H1 (cell line): ENCODE results near the gene RGL2. TPM values are rescaled to one million over a fixed set of nuclear protein-coding genes. Genes with fewer than 3 reads are reported as not detected.

Source experiments
- CTCF ChIA-PET: fragments of 300-600 bp; sonication (Branson Sonifier 250); formaldehyde crosslinking; loops from one replicate; lab custom pipeline; 2021; ENCODE audit not compliant: partially characterized antibody; lab: Charles Lee
- POLR2A ChIA-PET: fragments of 300-600 bp; sonication (Branson Sonifier 250); formaldehyde crosslinking; loops from one replicate; lab custom pipeline; 2021; ENCODE audit warnings: inconsistent platforms; ENCODE audit not compliant: partially characterized antibody; lab: Charles Lee
- DNase-seq, 2 experiments: peaks; one replicate each; pipeline versions ENCODE4 v3.0.0 to v3.0.0-alpha.2; 2010 to 2022; ENCODE audit warnings: low spot score in 2 of 2, low read depth in 1 of 2, mixed read lengths in 1 of 2
- FAIRE-seq: peaks from 2 replicates; lab custom pipeline; 2011; peaks lifted over from hg19 to GRCh38; lab: Jason Lieb, UNC
- H2AFZ ChIP-seq: 2 replicates; pipeline ENCODE4 v1.8.1; 2012; ENCODE audit warnings: low read length, inconsistent platforms
- H2AK5ac ChIP-seq: 2 replicates; pipeline ENCODE4 v1.6.1; 2013; ENCODE audit warnings: low read depth, low read length
- H2BK120ac ChIP-seq: replicated peaks from 2 replicates; pipeline ENCODE3; 2013; ENCODE audit warnings: low read depth, low read length, inconsistent platforms
- H2BK12ac ChIP-seq: 2 replicates; pipeline ENCODE4 v1.6.1; 2013; ENCODE audit warnings: low read depth, low read length
- H2BK15ac ChIP-seq: 2 replicates; pipeline ENCODE4 v1.6.1; 2013; ENCODE audit warnings: low read length
- H2BK20ac ChIP-seq: 2 replicates; pipeline ENCODE4 v1.6.1; 2013; ENCODE audit warnings: low read length
- H2BK5ac ChIP-seq: 2 replicates; pipeline ENCODE4 v1.6.1; 2013; ENCODE audit warnings: low read depth, low read length
- H3K14ac ChIP-seq: 2 replicates; pipeline ENCODE4 v1.6.1; 2013; ENCODE audit warnings: inconsistent platforms; ENCODE audit not compliant: insufficient read length
- H3K18ac ChIP-seq: 2 replicates; pipeline ENCODE4 v1.6.1; 2013; ENCODE audit warnings: low read length; ENCODE audit errors: extremely low read depth
- H3K23ac ChIP-seq: 2 replicates; pipeline ENCODE4 v1.6.1; 2013; ENCODE audit warnings: inconsistent platforms; ENCODE audit not compliant: insufficient read length
- H3K23me2 ChIP-seq: 2 replicates; pipeline ENCODE4 v1.6.1; 2013; ENCODE audit warnings: low read depth, low read length
- H3K27ac ChIP-seq: 2 replicates; pipeline ENCODE4 v1.6.1; 2011; ENCODE audit warnings: low read depth, low read length, inconsistent platforms
- H3K27me3 ChIP-seq, 4 experiments: replicated peaks in 1 of 4; 1 replicate in 1 of 4; 2 replicates in 3 of 4; pipeline versions ENCODE4 v1.6.1 to v1.8.1; 2011 to 2013; ENCODE audit warnings: low read length in 3 of 4, mild to moderate bottlenecking in 3 of 4, inconsistent platforms in 2 of 4, mixed read lengths in 2 of 4, moderate library complexity in 1 of 4; ENCODE audit not compliant: control insufficient read depth in 3 of 4, insufficient read depth in 3 of 4; ENCODE audit errors: extremely low read depth in 1 of 4
- H3K36me3 ChIP-seq, 4 experiments: 2 replicates each; pipeline versions ENCODE4 v1.6.1 to v1.8.1; 2011 to 2013; ENCODE audit warnings: mild to moderate bottlenecking in 4 of 4, low read length in 3 of 4, moderate library complexity in 2 of 4, control low read depth in 1 of 4, inconsistent platforms in 1 of 4; ENCODE audit not compliant: insufficient read depth in 4 of 4, control insufficient read depth in 2 of 4
- H3K4ac ChIP-seq: replicated peaks from 2 replicates; pipeline ENCODE3; 2013; ENCODE audit warnings: low read length, low read depth, mixed read lengths, inconsistent platforms; ENCODE audit not compliant: insufficient read length
- H3K4me1 ChIP-seq, 4 experiments: replicated peaks in 1 of 4; 1 replicate in 1 of 4; 2 replicates in 3 of 4; pipeline versions ENCODE4 v1.6.1 to v1.8.1; 2011 to 2013; ENCODE audit warnings: low read length in 3 of 4, inconsistent platforms in 2 of 4, mixed read lengths in 1 of 4; ENCODE audit not compliant: insufficient read depth in 4 of 4, control insufficient read depth in 3 of 4
- H3K4me2 ChIP-seq, 2 experiments: 2 replicates each; pipeline versions ENCODE4 v1.6.1 to v1.8.1; 2011 to 2013; ENCODE audit warnings: low read depth in 2 of 2, low read length in 2 of 2, control low read depth in 1 of 2, inconsistent platforms in 1 of 2, mild to moderate bottlenecking in 1 of 2; ENCODE audit not compliant: insufficient read depth in 1 of 2
- H3K4me3 ChIP-seq, 4 experiments: fragments of 200-600, 300-600 bp in 1 of 4; sonication (generic), shearing (Covaris generic), sonication (Bioruptor Twin) in 1 of 4; 2 replicates each; pipeline versions ENCODE4 v1.5.1 to v1.8.1; 2011 to 2016; ENCODE audit warnings: low read length in 4 of 4, low read depth in 3 of 4, control low read depth in 2 of 4, inconsistent platforms in 2 of 4, mild to moderate bottlenecking in 2 of 4, mixed read lengths in 1 of 4, moderate library complexity in 1 of 4; ENCODE audit not compliant: insufficient read depth in 2 of 4; ENCODE audit errors: extremely low read depth in 1 of 4
- H3K56ac ChIP-seq: replicated peaks from 2 replicates; pipeline ENCODE3; 2013; ENCODE audit warnings: low read depth, mild to moderate bottlenecking, mixed read lengths, low read length, inconsistent platforms; ENCODE audit not compliant: insufficient read length
- H3K79me1 ChIP-seq: 2 replicates; pipeline ENCODE4 v1.6.1; 2013; ENCODE audit warnings: low read depth, low read length, control low read depth
- H3K79me2 ChIP-seq, 2 experiments: 2 replicates each; pipeline versions ENCODE4 v1.6.1 to v1.8.1; 2012 to 2013; ENCODE audit warnings: low read length in 2 of 2, mild to moderate bottlenecking in 2 of 2, inconsistent platforms in 1 of 2; ENCODE audit not compliant: insufficient read depth in 2 of 2, control insufficient read depth in 1 of 2
- H3K9ac ChIP-seq, 4 experiments: replicated peaks in 1 of 4; 1 replicate in 1 of 4; 2 replicates in 3 of 4; pipeline versions ENCODE4 v1.6.1 to v1.8.1; 2011 to 2013; ENCODE audit warnings: low read depth in 3 of 4, low read length in 3 of 4, control low read depth in 2 of 4, mild to moderate bottlenecking in 2 of 4, moderate library complexity in 2 of 4, inconsistent platforms in 1 of 4; ENCODE audit errors: extremely low read depth in 1 of 4
- H3K9me3 ChIP-seq, 2 experiments: 2 replicates each; pipeline versions ENCODE4 v1.6.1 to v1.8.1; 2012 to 2013; ENCODE audit warnings: mild to moderate bottlenecking in 2 of 2, moderate library complexity in 2 of 2, control low read depth in 1 of 2, inconsistent platforms in 1 of 2, low read depth in 1 of 2, low read length in 1 of 2, mixed read lengths in 1 of 2; ENCODE audit not compliant: insufficient read depth in 2 of 2
- H4K20me1 ChIP-seq, 2 experiments: replicated peaks in 1 of 2; 2 replicates each; pipeline versions ENCODE3 to v1.8.1; 2011 to 2013; ENCODE audit warnings: inconsistent platforms in 2 of 2, low read length in 2 of 2, mild to moderate bottlenecking in 1 of 2; ENCODE audit not compliant: insufficient read depth in 2 of 2, control insufficient read depth in 1 of 2
- H4K5ac ChIP-seq: 2 replicates; pipeline ENCODE4 v1.6.1; 2013; ENCODE audit warnings: low read length, low read depth, mixed read lengths, inconsistent platforms; ENCODE audit not compliant: insufficient read length
- H4K8ac ChIP-seq: 2 replicates; pipeline ENCODE4 v1.8.0; 2013; ENCODE audit warnings: mild to moderate bottlenecking, moderate library complexity, low read length, inconsistent platforms; ENCODE audit not compliant: insufficient read depth; ENCODE audit errors: extremely low read depth
- H4K91ac ChIP-seq: replicated peaks from 2 replicates; pipeline ENCODE3; 2013; ENCODE audit warnings: low read length, mixed read lengths, inconsistent platforms; ENCODE audit not compliant: insufficient read length
- BACH1 ChIP-seq: IDR thresholded peaks from 2 replicates; pipeline ENCODE4 v1.6.1; 2012; ENCODE audit warnings: low read length, improper control_type of control experiment
- WGBS, 2 experiments: shearing (Covaris generic) in 1 of 2; methylation state at CpG; one replicate each; pipeline versions ENCODE4 v1.1.6 to v1.1.7; 2013 to 2015; ENCODE audit warnings: low lambda C conversion rate in 2 of 2, mixed read lengths in 2 of 2, inconsistent platforms in 1 of 2, low coverage in 1 of 2, missing lambda C conversion rate in 1 of 2; ENCODE audit not compliant: insufficient replicate concordance in 2 of 2, insufficient coverage in 1 of 2, insufficient read length in 1 of 2; ENCODE audit errors: extremely low coverage in 1 of 2, missing lambda C conversion rate in 1 of 2; 5-methylcytosine and 5-hydroxymethylcytosine counted together
- polyA plus RNA-seq, 7 experiments: library from polyadenylated mRNA; depleted of rRNA in 3 of 7; stranded (reverse) in 5 of 7; unstranded in 2 of 7; fragments of >200 nt in 5 of 7; fragments of 200-250 nt in 2 of 7; gene quantifications; 1 replicate in 5 of 7; 2 replicates in 1 of 7; 4 replicates in 1 of 7; pipeline versions ENCODE4 v1.2.1 to v1.2.3, GENCODE V29; 2011 to 2013; ENCODE audit warnings: missing spikeins in 2 of 7, mixed read lengths in 2 of 7
- total RNA-seq: library from RNA; stranded (reverse); fragmentation: NEBNext Ultra II Directional; extraction: Animal tissue kit (Norgen Biotek cat#: 25700); gene quantifications from 2 replicates; pipeline ENCODE4 v1.2.1, GENCODE V29; 2021

Gene RGL2
- total and polyA plus RNA-seq, 2 of the 8 experiments (the other 6 are each of a cell fraction or from before 2014, with no cell fraction given) = 58.1 to 80.3 TPM

DNA sequence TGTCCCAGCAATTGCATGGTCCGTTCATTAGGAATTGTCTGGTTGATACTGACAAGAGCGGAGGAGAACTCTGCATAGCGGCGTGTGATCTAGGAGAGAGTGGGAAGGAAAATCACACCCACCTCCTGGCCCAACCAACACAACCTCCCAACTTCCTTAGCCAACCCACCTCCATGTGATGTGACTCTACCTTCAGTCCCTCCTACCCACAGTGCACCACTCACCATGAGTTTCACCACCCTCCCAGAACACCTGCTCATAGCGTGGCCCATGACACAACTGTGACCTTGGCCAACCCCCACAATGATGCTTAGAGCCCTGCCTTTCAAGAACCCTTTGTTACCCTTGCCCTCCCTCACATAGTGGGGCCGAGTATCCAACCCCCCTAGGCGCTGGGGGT lies 34.7 kb downstream of the RGL2 start:
- H2BK120ac ChIP-seq = no peak overlapping the region
- H3K23me2 ChIP-seq = no peaks in the 10 kb centered on the region
- H4K8ac ChIP-seq = no peak overlapping the region
- H4K5ac ChIP-seq = no peak overlapping the region
- H3K23ac ChIP-seq = no peak overlapping the region
- H4K91ac ChIP-seq = no peak overlapping the region
- ChIA-PET CTCF (interaction anchor here (1.3 kb wide), 1 partner anchor 9 kb away, joined by 3 read pairs; no protein-coding TSS in a partner anchor), POLR2A (interaction anchor here (0.8 to 4.6 kb wide), 3 partner anchors 8 to 14 kb away, joined by 5 to 44 read pairs (median 18); partner anchors contain the start of genes B3GALT4, RPS18 and VPS52)
- H3K4ac ChIP-seq = no peak overlapping the region
- peaks cover 0 to 5% of the 10 kb centered on the region in 2 experiments for H4K20me1 ChIP-seq
- no peak overlapping the region for H3K56ac ChIP-seq
- H3K36me3 ChIP-seq = peaks cover 11 to 48% (median 26%) of the 10 kb centered on the region in 4 experiments; a peak in 6 of 8 replicates
- no peak overlapping the region for H2BK5ac ChIP-seq
- no peak overlapping the region for H3K18ac ChIP-seq
- H3K9me3 ChIP-seq = no peaks in the 10 kb centered on the region
- no peak overlapping the region for H2AFZ ChIP-seq
- no peak overlapping the region for H3K9ac ChIP-seq
- no peak overlapping the region for H2BK12ac ChIP-seq
- no peak for DNase-seq
- no peaks in the 10 kb centered on the region for H3K27me3 ChIP-seq
- no peaks in the 10 kb centered on the region for H3K4me1 ChIP-seq
- H2BK20ac ChIP-seq = no peak overlapping the region
- TF ChIP-seq BACH1 = no peak
- H2AK5ac ChIP-seq = no peak overlapping the region
- no peak overlapping the region for H2BK15ac ChIP-seq
- no peaks in the 10 kb centered on the region for H3K79me1 ChIP-seq
- WGBS, 2 experiments = 84% methylated on average over 7 of the region's 7 CpGs; no CpG with 5 or more reads in 1 of the 2 experiments
- H3K14ac ChIP-seq = no peak overlapping the region
- no peaks in the 10 kb centered on the region for H3K79me2 ChIP-seq
- no peak overlapping the region for H3K4me3 ChIP-seq
- H3K27ac ChIP-seq = no peak overlapping the region
- no peak overlapping the region for H3K4me2 ChIP-seq
- no peak for FAIRE-seq
